Esophagus (tissue), 2 donors: Measurements from ENCODE around the gene BCKDK. TPM values are rescaled to one million over a fixed set of nuclear protein-coding genes. Genes with fewer than 3 reads are reported as not detected.
A peak's percentile ranks its signal among the peaks of the same experiment; 100 is the strongest.

Experiments used
- H3K27ac ChIP-seq, 2 donors: one replicate each; pipeline ENCODE4 v1.5.1; 2013; ENCODE audit warnings: low read depth in 2 of 2, mild to moderate bottlenecking in 2 of 2, inconsistent platforms in 1 of 2, low read length in 1 of 2, moderate library complexity in 1 of 2
- H3K27me3 ChIP-seq, 2 donors: one replicate each; pipeline ENCODE4 v1.6.1; 2013; ENCODE audit warnings: low read length in 2 of 2, control low read depth in 1 of 2, mild to moderate bottlenecking in 1 of 2; ENCODE audit not compliant: insufficient read depth in 2 of 2, control insufficient read depth in 1 of 2
- H3K36me3 ChIP-seq, 2 donors: one replicate each; pipeline ENCODE4 v1.6.1; 2013; ENCODE audit warnings: low read length in 1 of 2; ENCODE audit not compliant: control insufficient read depth in 2 of 2, insufficient read depth in 2 of 2
- H3K4me1 ChIP-seq, 2 donors: one replicate each; pipeline ENCODE4 v1.6.1; 2013; ENCODE audit warnings: low read length in 1 of 2; ENCODE audit not compliant: control insufficient read depth in 2 of 2, insufficient read depth in 2 of 2
- H3K4me3 ChIP-seq, 2 donors: one replicate each; pipeline ENCODE4 v1.5.1; 2013; ENCODE audit warnings: low read length in 2 of 2, mild to moderate bottlenecking in 2 of 2, low read depth in 1 of 2, moderate library complexity in 1 of 2
- H3K9me3 ChIP-seq, 2 donors: one replicate each; pipeline ENCODE4 v1.6.1; 2013; ENCODE audit warnings: mild to moderate bottlenecking in 2 of 2, low read depth in 1 of 2, low read length in 1 of 2, moderate library complexity in 1 of 2; ENCODE audit not compliant: control insufficient read depth in 2 of 2, insufficient read depth in 1 of 2
- WGBS, 2 donors: extraction: QIAGEN DNeasy Blood & Tissue Kit; methylation state at CpG; one replicate each; pipeline ENCODE4 v1.1.7; 2013; 5-methylcytosine and 5-hydroxymethylcytosine counted together
- polyA plus RNA-seq, 2 donors: library from polyadenylated mRNA; stranded (reverse); fragments of 200-250 nt; gene quantifications; one replicate each; pipeline ENCODE4 v1.2.3, GENCODE V29; 2013
- donor health status: healthy with polysubstance abuse.
- donor health status: Bipolar disorder and iron deficiency.

The BCKDK gene
- polyA plus RNA-seq, result 10 to 100 TPM; 13.0 to 23.1 TPM

DNA sequence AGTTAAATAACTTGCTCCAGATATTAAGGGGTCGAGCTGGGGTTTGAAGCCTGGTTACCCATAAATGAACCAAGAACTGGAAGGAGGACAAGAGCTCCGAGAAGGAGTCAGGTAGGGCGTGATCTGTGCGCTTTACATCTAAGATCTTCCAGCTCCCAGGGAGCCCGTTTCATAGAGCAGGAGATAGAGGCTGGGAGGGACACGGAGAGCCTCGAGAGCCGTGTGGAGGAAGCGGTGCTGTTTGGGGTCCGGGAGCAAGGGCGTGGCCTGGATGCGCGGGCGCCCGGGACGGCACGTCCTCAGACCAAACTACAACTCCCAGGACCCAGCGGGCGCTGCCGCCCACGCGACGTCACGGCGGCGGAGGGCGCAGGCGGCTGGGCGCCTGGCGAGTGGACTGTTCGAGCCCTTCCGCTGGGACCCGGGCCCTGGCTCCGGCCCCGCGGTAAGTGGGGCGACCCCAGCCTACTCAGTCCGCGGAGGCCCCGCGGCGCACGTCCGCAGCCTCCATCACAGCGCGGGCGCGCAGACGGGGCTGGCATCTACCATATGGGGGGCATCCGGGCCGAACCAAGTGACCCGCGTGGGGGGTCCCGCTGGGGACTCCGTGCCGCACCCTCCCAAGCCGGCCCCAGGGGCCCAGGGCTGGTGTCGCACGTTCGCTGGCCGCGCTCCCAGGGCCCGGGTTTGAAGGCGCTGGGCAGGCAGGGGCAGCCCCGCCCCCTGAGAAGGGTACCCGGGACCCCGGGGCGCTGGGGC is at the start of gene BCKDK:
Gene BCKDK, plus strand, starts transcription at position 352 of the 759 bp plus-strand sequence. CDS start 838 bp downstream, outside the sequence.
- Histone ChIP-seq H3K4me1 (peaks cover 3 to 27% of the 10 kb centered on the region in 2 donors), H3K9me3 (no peaks in the 10 kb centered on the region), H3K36me3 (peaks cover 12 to 26% of the 10 kb centered on the region in 2 donors), H3K27ac (peak within 1 kb of the TSS; percentile 70 to 88), H3K4me3 (peak within 1 kb of the TSS; percentile 65 to 94), H3K27me3 (no peaks in the 10 kb centered on the region)
- WGBS, 2 donors, result 3 to 5% methylated on average over 53 to 68 of the region's 68 CpGs

DNA sequence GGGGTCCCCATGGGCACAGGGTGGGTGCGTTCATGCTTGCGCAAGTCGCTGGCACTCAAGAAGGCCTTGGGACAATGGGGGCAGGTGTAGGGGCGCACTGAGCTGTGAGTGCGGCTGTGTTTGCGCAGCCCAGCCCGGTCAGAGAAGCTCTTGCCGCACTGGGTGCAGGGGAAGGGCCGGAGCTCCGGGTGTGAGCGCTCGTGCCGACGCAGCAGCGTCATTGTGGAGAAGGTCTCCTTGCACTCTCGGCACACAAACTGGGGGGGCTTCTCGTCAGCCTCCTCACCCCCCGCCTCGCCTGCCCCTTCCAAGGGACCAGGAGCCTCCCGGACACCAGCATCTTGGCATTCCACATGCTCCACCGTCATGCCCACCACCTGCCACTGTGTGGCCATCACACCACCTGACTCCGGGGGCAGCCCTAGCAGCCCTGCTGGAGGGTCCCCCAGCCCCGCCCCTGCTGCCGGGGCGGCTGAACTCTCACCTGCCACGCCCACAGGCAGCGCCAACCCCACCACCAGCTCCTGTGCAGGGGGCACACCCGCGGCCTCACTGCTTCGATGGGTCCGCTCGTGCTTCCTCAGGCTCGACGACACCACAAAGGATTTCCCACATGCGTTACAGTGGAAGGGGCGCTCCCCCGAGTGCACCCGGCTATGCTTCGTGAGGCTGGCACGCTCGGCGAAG is 46.9 kb upstream of the BCKDK start:
- H3K9me3 ChIP-seq, result peaks cover 0 to 2% of the 10 kb centered on the region in 2 donors
- 95 to 96% methylated on average over 41 to 42 of the region's 42 CpGs for WGBS, 2 donors
- H3K4me1 ChIP-seq, result peaks cover 0 to 5% of the 10 kb centered on the region in 2 donors
- no peak overlapping the region for H3K27ac ChIP-seq
- peaks cover 0 to 26% of the 10 kb centered on the region in 2 donors for H3K36me3 ChIP-seq
- H3K27me3 ChIP-seq, result no peaks in the 10 kb centered on the region
- H3K4me3 ChIP-seq, result no peak overlapping the region

DNA sequence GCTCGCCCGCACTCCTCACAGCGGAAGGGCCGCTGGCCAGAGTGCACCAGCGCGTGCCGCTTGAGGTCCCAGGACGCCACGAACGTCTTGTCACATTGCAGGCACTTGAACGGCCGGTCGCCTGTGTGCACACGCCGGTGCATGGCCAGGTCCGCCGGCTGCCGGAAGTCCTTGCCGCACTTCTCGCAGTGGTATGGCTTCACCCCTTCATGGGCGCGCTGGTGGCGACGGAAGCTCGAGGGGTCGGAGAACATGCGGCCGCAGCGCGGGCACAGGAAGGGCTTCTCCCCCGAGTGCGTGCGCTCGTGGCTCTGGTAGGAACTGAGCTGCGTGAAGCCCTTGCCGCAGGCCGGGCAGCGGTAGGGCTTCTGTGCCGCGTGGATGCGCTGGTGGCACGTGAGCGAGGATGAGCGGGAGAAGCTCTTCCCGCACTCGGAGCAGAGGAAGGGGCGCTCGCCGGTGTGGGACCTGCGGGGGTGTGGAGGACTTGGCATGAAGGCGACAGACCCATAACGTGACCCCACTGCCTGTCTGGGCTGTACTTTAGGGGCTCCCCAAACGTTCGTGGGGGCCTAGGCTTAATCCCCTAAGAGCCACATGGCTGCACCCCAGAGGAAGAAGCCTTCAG is 46.3 kb upstream of the BCKDK start:
- 96 to 97% methylated on average over 52 to 54 of the region's 54 CpGs for WGBS, 2 donors
- Histone ChIP-seq H3K27me3 (no peaks in the 10 kb centered on the region), H3K36me3 (peaks cover 0 to 26% of the 10 kb centered on the region in 2 donors), H3K9me3 (peaks cover 0 to 2% of the 10 kb centered on the region in 2 donors), H3K4me3 (no peak overlapping the region), H3K4me1 (peaks cover 0 to 5% of the 10 kb centered on the region in 2 donors), H3K27ac (no peak overlapping the region)

DNA sequence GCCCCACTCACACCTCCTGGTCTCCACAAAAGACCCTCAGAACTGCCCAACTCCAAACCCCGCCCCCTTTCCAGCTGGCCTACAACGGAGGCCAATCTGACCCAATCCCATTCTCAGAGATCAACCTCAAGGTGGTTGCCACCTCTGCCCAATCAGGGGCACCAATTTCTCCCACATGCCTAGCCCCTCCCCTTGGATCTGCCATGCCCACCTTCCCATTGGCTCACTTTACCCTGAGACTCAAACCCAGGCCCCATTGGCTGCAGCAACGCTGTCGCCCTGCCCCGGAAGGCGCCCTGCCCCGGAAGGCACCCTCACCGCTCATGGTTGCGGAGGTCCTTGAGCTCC is 44.7 kb upstream of the BCKDK start:
- Histone ChIP-seq H3K27ac (no peak overlapping the region), H3K4me1 (peaks cover 0 to 5% of the 10 kb centered on the region in 2 donors), H3K27me3 (no peaks in the 10 kb centered on the region), H3K4me3 (no peak overlapping the region), H3K9me3 (peaks cover 0 to 2% of the 10 kb centered on the region in 2 donors), H3K36me3 (peaks cover 0 to 26% of the 10 kb centered on the region in 2 donors)
- 96 to 97% methylated on average over 9 of the region's 9 CpGs for WGBS, 2 donors

DNA sequence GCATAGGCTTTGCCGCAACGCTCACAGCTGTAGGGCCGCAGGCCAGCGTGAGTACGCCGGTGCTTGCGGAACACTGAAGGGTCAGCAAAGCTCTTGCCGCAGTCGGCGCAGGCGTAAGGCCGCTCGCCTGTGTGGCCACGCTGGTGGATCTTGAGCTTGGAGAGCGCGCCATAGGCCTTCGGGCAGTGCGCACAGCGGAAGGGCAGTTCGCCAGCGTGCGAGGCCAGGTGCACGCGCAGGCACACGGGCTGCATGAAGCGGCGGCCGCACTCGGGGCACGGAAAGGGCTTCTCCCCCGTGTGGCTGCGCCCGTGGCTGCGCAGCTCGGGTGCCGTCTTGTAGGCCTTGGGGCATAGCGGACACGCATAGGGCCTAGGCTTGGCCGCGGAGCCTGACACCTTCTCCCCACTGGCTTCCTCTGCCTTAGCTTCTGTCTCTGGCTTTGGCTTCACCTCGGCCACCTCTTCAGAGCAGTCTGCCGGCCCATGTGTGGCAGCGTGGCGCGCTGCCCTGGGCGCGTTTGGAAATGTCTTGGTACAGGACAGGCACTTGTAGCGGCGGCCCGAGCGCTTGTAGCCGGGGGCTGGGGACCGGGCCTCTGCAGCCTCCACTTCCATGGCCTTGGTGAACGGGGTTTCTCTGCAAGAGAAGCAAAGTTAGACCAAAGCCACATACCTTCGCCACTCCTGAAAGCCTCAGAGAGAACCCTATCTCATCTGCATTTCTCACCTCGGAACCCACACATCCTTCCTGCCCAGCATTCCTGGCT is 44.2 kb upstream of the BCKDK start:
- Histone ChIP-seq H3K9me3 (peaks cover 0 to 2% of the 10 kb centered on the region in 2 donors), H3K27ac (peak overlapping the region in 1 of 2 donors; percentile 26), H3K27me3 (no peaks in the 10 kb centered on the region), H3K4me1 (peaks cover 0 to 5% of the 10 kb centered on the region in 2 donors), H3K36me3 (peaks cover 0 to 26% of the 10 kb centered on the region in 2 donors), H3K4me3 (no peak overlapping the region)
- 89 to 91% methylated on average over 56 of the region's 56 CpGs for WGBS, 2 donors

DNA sequence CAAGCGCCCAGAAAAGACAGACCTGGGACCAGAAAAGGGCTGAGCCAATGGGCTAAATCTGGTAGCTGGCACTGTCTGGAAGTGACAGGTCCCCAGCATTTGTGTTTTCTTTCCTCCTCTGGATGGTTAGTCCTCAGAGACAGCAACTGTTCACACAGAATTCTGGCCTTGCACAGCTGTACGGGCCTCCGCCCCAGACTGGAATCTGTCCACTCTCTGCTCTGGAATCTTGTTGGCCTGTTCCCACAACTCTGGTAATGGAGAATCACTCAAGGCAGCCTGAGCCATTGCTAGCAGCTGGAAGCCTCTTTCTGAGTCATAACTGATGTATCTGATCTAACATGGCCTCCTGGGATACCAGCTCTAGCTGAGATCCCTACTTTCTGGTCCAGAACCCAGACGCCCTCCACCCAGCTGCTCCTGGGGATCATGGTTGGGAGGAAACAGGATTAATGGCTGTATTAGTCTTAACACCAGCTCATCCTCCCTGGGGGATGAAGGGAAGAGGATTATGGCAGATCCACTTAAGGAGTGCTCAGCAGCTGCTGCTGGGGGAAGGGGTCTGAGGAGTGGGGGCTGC is 43.2 kb upstream of the BCKDK start:
- Histone ChIP-seq H3K4me3 (no peak overlapping the region), H3K9me3 (peaks cover 0 to 2% of the 10 kb centered on the region in 2 donors), H3K4me1 (peaks cover 0 to 5% of the 10 kb centered on the region in 2 donors), H3K36me3 (peaks cover 0 to 26% of the 10 kb centered on the region in 2 donors), H3K27me3 (no peaks in the 10 kb centered on the region), H3K27ac (peak overlapping the region; percentile 21 to 46)
- WGBS, 2 donors, result 53 to 68% methylated on average over 4 of the region's 4 CpGs

DNA sequence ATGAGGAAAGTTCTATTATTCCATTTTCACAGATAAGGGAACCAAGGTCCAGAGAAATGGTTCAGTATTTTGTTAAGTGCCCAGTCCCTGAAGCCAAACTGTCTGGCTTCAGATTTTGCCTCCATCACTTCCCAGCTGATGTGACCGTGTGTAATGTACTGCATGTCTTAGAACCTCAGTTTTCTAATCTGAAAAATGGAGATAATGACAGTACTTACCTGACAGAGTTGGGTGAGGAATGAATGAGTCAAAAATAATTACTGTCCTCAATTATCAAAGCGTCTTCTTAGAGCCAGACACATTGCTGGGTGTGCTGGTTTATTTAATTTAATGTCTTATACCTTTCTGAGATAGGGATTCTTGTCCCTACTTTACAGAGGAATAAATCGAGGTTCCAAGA is 40.8 kb upstream of the BCKDK start:
- no peak overlapping the region for H3K4me3 ChIP-seq
- peaks cover 0 to 8% of the 10 kb centered on the region in 2 donors for H3K36me3 ChIP-seq
- H3K4me1 ChIP-seq, result peaks cover 0 to 7% of the 10 kb centered on the region in 2 donors
- no peaks in the 10 kb centered on the region for H3K9me3 ChIP-seq
- H3K27ac ChIP-seq, result no peak overlapping the region
- no peaks in the 10 kb centered on the region for H3K27me3 ChIP-seq
- 91 to 92% methylated on average over 3 of the region's 3 CpGs for WGBS, 2 donors

DNA sequence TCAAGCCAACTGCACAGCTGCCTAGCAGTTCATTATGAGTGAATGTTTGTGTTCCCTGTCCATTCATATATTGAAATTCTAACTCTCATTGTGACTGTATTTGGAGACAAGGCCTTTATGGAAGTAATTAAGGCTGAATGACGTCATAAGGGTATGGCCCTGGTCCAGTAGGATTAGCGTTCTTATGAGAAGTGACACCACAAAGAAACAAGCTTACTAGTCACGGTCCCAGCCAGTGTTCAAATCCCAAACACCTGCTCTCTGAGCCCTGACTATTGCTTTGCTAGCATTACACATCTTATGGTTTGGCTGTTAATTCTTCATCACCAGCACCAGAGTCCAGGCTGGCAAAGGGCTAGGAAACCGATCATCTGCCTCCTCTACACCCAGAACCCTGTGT is 36.3 kb upstream of the BCKDK start:
- peaks cover 3 to 5% of the 10 kb centered on the region in 2 donors for H3K36me3 ChIP-seq
- peak overlapping the region in 1 of 2 donors; percentile 88 for H3K4me3 ChIP-seq
- no peaks in the 10 kb centered on the region for H3K27me3 ChIP-seq
- 20 to 22% methylated on average over 4 of the region's 4 CpGs for WGBS, 2 donors
- no peaks in the 10 kb centered on the region for H3K9me3 ChIP-seq
- peaks cover 0 to 5% of the 10 kb centered on the region in 2 donors for H3K4me1 ChIP-seq
- peak overlapping the region in 1 of 2 donors; percentile 95 for H3K27ac ChIP-seq
